ENCODE results near the gene RTBDN. TPM values are rescaled to one million over a fixed set of nuclear protein-coding genes. Genes with fewer than 3 reads are reported as not detected.

Gene RTBDN
- total and polyA plus RNA-seq, 7 experiments from 2014 or later, result not detected

DNA sequence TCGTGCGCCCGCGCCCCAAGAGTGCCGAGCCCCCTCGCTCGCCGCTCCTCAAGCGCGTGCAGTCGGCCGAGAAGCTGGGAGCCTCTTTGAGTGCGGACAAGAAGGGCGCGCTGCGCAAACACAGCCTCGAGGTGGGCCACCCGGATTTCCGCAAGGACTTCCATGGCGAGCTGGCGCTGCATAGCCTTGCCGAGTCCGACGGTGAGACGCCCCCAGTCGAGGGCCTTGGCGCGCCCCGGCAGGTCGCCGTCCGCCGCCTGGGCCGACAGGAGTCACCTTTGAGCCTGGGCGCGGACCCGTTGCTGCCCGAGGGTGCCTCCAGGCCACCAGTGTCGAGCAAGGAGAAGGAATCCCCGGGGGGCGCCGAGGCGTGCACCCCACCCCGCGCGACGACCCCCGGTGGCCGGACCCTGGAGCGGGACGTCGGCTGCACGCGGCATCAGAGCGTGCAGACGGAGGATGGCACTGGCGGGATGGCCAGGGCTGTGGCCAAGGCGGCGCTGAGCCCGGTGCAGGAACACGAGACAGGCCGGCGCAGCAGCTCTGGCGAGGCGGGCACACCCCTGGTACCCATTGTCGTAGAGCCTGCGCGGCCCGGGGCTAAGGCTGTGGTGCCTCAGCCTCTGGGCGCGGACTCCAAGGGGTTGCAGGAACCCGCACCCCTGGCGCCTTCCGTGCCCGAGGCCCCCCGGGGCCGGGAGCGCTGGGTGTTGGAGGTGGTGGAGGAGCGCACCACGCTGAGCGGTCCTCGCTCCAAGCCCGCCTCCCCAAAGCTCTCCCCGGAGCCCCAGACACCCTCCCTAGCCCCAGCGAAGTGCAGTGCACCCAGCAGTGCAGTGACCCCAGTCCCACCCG is 39.7 kb upstream of the RTBDN start:
- Mint-ChIP-seq H3K4me1 (peaks cover 0 to 15% (median 5%) of the 10 kb centered on the region in 7 donors), H3K36me3 (peaks cover 3 to 37% (median 21%) of the 10 kb centered on the region in 5 donors), H3K4me3 (no peak overlapping the region), H3K9me3 (peaks cover 0 to 3% (median 0%) of the 10 kb centered on the region in 11 donors), H3K27me3 (peaks cover 0 to under 1% (median 0%) of the 10 kb centered on the region in 5 donors), H3K27ac (no peak overlapping the region)
- H3K27ac ChIP-seq (ENCODE audit: low read depth, low read length), result no peak overlapping the region
- CTCF ChIA-PET, result no interaction called here
- intact Hi-C loops (cut with micrococcal nuclease), result no loop called here
- H3K36me3 ChIP-seq (ENCODE audit: control insufficient read depth in 2 of 3, insufficient read depth in 3 of 3, low read length in 3 of 3), result peaks cover 4 to 42% (median 6%) of the 10 kb centered on the region in 3 experiments
- POLR2A ChIA-PET, result interaction anchor here (1.1 to 1.6 kb wide), 3 partner anchors 8 to 17 kb away, joined by 3 to 6 read pairs (median 3); partner anchors contain the start of genes DNASE2 and GCDH
- DNase-seq (no peak), ATAC-seq (no peak)
- H3K4me1 ChIP-seq (ENCODE audit: control insufficient read depth in 2 of 2, insufficient read depth in 2 of 2, low read length in 2 of 2), result no peaks in the 10 kb centered on the region
- H3K9me3 ChIP-seq (ENCODE audit: control insufficient read depth in 2 of 3, low read length in 3 of 3), result no peaks in the 10 kb centered on the region
- no peaks in the 10 kb centered on the region for H3K27me3 ChIP-seq (ENCODE audit: control insufficient read depth in 2 of 2, insufficient read depth in 2 of 2, low read length in 2 of 2)
- H3K4me3 ChIP-seq (ENCODE audit: low read length), result no peak overlapping the region

DNA sequence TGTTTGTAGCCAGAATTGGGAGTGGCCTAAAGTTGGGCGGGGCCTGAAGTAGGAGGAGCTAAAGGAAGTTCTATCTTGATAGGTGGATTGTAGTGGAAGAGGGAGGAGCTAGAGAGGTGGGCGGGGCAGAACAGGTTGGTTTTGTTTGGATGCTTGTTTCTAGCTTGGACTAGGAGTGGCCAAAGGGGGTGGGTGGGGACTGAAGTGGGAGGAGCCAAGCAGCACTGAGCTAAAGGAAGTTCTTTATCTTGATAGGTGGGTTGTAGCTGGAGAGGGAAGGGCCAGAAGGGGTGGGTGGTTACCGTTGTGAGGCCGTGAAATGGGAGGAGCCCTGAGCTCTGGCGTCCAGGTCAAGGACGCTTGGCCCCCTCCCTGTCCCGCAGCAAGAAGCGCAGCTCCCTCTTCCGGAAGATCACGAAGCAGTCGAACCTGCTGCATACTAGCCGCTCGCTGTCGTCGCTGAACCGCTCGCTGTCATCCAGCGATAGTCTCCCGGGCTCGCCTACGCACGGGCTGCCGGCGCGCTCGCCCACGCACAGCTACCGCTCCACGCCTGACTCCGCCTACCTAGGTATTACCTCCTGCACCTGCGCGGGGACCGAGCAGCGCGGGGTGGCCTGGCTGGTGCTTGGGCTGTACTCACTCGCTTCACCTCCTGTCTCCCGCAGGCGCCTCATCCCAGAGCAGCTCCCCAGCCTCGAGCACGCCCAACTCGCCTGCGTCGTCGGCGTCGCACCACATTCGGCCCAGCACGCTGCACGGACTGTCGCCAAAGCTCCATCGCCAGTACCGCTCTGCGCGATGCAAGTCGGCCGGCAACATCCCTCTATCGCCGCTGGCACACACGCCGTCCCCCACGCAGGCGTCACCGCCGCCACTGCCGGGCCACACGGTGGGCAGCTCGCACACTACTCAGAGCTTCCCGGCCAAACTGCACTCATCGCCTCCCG is 38.8 kb upstream of the RTBDN start:
- Mint-ChIP-seq H3K9me3 (peaks cover 0 to 3% (median 0%) of the 10 kb centered on the region in 11 donors), H3K4me1 (peaks cover 0 to 9% (median 5%) of the 10 kb centered on the region in 7 donors), H3K4me3 (peak overlapping the region in 6 of 10 donors; percentile 35 to 70 (median 56)), H3K27ac (peak overlapping the region in 4 of 9 donors; percentile 28 to 71 (median 62)), H3K36me3 (peaks cover 3 to 31% (median 21%) of the 10 kb centered on the region in 5 donors), H3K27me3 (peaks cover 0 to 3% (median 0%) of the 10 kb centered on the region in 5 donors)
- Histone ChIP-seq H3K27me3 (ENCODE audit: control insufficient read depth in 2 of 2, insufficient read depth in 2 of 2, low read length in 2 of 2) (no peaks in the 10 kb centered on the region), H3K4me1 (ENCODE audit: control insufficient read depth in 2 of 2, insufficient read depth in 2 of 2, low read length in 2 of 2) (no peaks in the 10 kb centered on the region), H3K4me3 (ENCODE audit: low read length) (no peak overlapping the region), H3K27ac (ENCODE audit: low read depth, low read length) (no peak overlapping the region), H3K9me3 (ENCODE audit: control insufficient read depth in 2 of 3, low read length in 3 of 3) (no peaks in the 10 kb centered on the region), H3K36me3 (ENCODE audit: control insufficient read depth in 2 of 3, insufficient read depth in 3 of 3, low read length in 3 of 3) (peaks cover 3 to 36% (median 3%) of the 10 kb centered on the region in 3 experiments)
- POLR2A ChIA-PET, result interaction anchor here (0.7 to 1.6 kb wide), 6 partner anchors 9 to 233 kb away, joined by 3 to 6 read pairs (median 4); partner anchors contain the start of genes DNASE2, GCDH, JUNB and KLF1
- DNase-seq (peak in 8 of 9 donors; percentile 28 to 79 (median 52)), ATAC-seq (peak; percentile 81)
- CTCF ChIA-PET, result interaction anchor here (0.6 to 0.7 kb wide), 2 partner anchors 39 to 58 kb away, joined by 3 read pairs; partner anchors contain the start of gene RTBDN
- intact Hi-C loops (cut with micrococcal nuclease), result no loop called here

DNA sequence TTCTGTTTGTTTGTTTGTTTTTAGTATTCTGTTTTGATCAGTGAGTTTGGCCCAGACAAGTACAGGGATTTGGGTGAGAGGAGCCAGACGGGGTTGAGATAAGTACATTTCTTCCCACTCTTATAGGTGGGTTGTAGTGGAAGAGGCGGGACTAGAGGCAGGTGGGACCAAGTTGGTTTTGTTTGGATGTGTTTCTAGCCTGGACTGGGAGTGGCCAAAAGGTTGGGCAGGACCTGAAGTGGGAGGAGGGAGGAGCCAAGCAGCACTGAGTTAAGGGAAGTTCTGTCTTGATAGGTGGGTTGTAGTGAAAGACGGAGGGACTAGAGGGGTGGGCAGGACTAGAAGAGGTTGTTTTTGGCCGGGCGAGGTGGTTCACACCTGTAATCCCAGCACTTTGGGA is 37.9 kb upstream of the RTBDN start:
- Histone ChIP-seq H3K4me3 (ENCODE audit: low read length) (no peak overlapping the region), H3K4me1 (ENCODE audit: control insufficient read depth in 2 of 2, insufficient read depth in 2 of 2, low read length in 2 of 2) (peaks cover 0 to 4% of the 10 kb centered on the region in 2 donors), H3K36me3 (ENCODE audit: control insufficient read depth in 2 of 3, insufficient read depth in 3 of 3, low read length in 3 of 3) (peaks cover 0 to 29% (median 0%) of the 10 kb centered on the region in 3 experiments), H3K27me3 (ENCODE audit: control insufficient read depth in 2 of 2, insufficient read depth in 2 of 2, low read length in 2 of 2) (no peaks in the 10 kb centered on the region), H3K27ac (ENCODE audit: low read depth, low read length) (no peak overlapping the region), H3K9me3 (ENCODE audit: control insufficient read depth in 2 of 3, low read length in 3 of 3) (no peaks in the 10 kb centered on the region)
- peaks cover 0 to 3% (median 0%) of the 10 kb centered on the region in 5 donors for H3K27me3 Mint-ChIP-seq
- peaks cover 3 to 28% (median 17%) of the 10 kb centered on the region in 5 donors for H3K36me3 Mint-ChIP-seq
- intact Hi-C loops (cut with micrococcal nuclease), result no loop called here
- peak overlapping the region in 1 of 10 donors; percentile 21 for H3K4me3 Mint-ChIP-seq
- CTCF ChIA-PET, result interaction anchor here (0.7 kb wide), 1 partner anchor 38 kb away, joined by 3 read pairs; the partner anchor contains the start of gene RTBDN
- no peak for DNase-seq
- no peak for ATAC-seq
- H3K27ac Mint-ChIP-seq, result peak overlapping the region in 2 of 9 donors; percentile 65 to 79
- POLR2A ChIA-PET, result interaction anchor here (0.7 to 1.6 kb wide), 4 partner anchors 10 to 232 kb away, joined by 4 to 6 read pairs (median 4); partner anchors contain the start of genes DNASE2, JUNB and KLF1
- H3K9me3 Mint-ChIP-seq, result peaks cover 0 to 3% (median 0%) of the 10 kb centered on the region in 11 donors
- H3K4me1 Mint-ChIP-seq, result peaks cover under 1 to 12% (median 6%) of the 10 kb centered on the region in 7 donors

DNA sequence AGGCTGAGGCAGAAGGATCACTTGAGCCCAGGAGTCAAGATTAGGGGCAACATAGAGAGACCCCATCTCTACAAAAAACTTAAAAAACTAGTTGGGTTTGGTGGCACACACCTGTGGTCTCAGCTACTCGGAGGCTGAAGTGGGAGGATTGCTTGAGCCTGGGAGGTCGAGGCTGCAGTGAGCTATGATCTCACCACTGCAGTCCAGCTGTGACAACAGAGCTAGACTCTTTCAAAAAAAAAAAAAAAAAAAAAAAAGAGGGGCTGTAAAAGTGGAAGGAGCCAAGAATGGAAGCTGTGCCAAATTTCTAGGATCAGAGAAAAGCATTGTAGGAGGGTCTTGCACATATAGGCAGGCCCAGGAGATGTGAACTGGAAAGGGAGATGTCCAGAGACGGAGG is 37.3 kb upstream of the RTBDN start:
- DNase-seq (no peak), ATAC-seq (no peak)
- Histone ChIP-seq H3K4me1 (ENCODE audit: control insufficient read depth in 2 of 2, insufficient read depth in 2 of 2, low read length in 2 of 2) (peaks cover 0 to 4% of the 10 kb centered on the region in 2 donors), H3K4me3 (ENCODE audit: low read length) (no peak overlapping the region), H3K9me3 (ENCODE audit: control insufficient read depth in 2 of 3, low read length in 3 of 3) (no peaks in the 10 kb centered on the region), H3K27ac (ENCODE audit: low read depth, low read length) (no peak overlapping the region), H3K36me3 (ENCODE audit: control insufficient read depth in 2 of 3, insufficient read depth in 3 of 3, low read length in 3 of 3) (peaks cover 0 to 24% (median 0%) of the 10 kb centered on the region in 3 experiments), H3K27me3 (ENCODE audit: control insufficient read depth in 2 of 2, insufficient read depth in 2 of 2, low read length in 2 of 2) (no peaks in the 10 kb centered on the region)
- Mint-ChIP-seq H3K27ac (no peak overlapping the region), H3K36me3 (peaks cover 3 to 26% (median 17%) of the 10 kb centered on the region in 5 donors), H3K9me3 (peaks cover 0 to 3% (median 0%) of the 10 kb centered on the region in 11 donors), H3K4me1 (peaks cover 6 to 16% (median 12%) of the 10 kb centered on the region in 7 donors), H3K4me3 (no peak overlapping the region), H3K27me3 (peaks cover 0 to 3% (median 0%) of the 10 kb centered on the region in 5 donors)
- intact Hi-C loops (cut with micrococcal nuclease), result no loop called here
- ChIA-PET CTCF (no interaction called here), POLR2A (no interaction called here)

DNA sequence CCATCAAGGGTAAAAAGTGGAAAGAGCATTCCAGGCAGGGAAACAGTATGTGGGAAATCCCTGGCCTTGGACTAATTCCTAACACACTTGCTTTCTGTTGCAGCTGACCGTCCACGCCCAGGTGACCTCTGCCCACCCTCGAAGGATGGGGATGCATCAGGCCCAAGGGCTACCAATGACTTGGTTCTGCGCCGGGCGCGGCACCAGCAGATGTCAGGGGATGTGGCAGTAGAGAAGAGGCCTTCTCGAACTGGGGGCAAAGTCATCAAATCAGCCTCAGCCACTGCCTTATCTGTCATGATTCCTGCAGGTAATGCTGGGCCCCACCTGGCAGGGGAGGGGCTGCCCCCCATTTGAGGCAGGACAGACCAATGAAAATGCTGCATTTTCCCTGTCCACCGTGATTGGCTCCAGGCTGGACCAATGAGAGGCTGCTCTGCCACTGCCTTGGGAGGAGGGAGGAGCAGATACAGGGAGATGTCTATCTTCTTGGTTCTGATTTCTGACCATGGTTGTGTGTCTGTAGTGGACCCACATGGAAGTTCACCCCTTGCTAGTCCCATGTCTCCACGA is 34.2 kb upstream of the RTBDN start:
- DNase-seq, result no peak
- no peaks in the 10 kb centered on the region for H3K27me3 ChIP-seq (ENCODE audit: control insufficient read depth in 2 of 2, insufficient read depth in 2 of 2, low read length in 2 of 2)
- peaks cover 6 to 22% (median 14%) of the 10 kb centered on the region in 7 donors for H3K4me1 Mint-ChIP-seq
- H3K9me3 ChIP-seq (ENCODE audit: control insufficient read depth in 2 of 3, low read length in 3 of 3), result no peaks in the 10 kb centered on the region
- peaks cover 0 to 12% (median 11%) of the 10 kb centered on the region in 5 donors for H3K36me3 Mint-ChIP-seq
- peaks cover 0 to 3% (median 0%) of the 10 kb centered on the region in 11 donors for H3K9me3 Mint-ChIP-seq
- H3K4me3 Mint-ChIP-seq, result peak overlapping the region in 7 of 10 donors; percentile 20 to 86 (median 59)
- H3K27ac ChIP-seq (ENCODE audit: low read depth, low read length), result no peak overlapping the region
- intact Hi-C loops (cut with micrococcal nuclease), result no loop called here
- H3K27me3 Mint-ChIP-seq, result peaks cover 0 to 3% (median 0%) of the 10 kb centered on the region in 5 donors
- ChIA-PET CTCF (no interaction called here), POLR2A (no interaction called here)
- no peaks in the 10 kb centered on the region for H3K36me3 ChIP-seq (ENCODE audit: control insufficient read depth in 2 of 3, insufficient read depth in 3 of 3, low read length in 3 of 3)
- ATAC-seq, result no peak
- peak overlapping the region in 1 of 9 donors; percentile 61 for H3K27ac Mint-ChIP-seq
- no peak overlapping the region for H3K4me3 ChIP-seq (ENCODE audit: low read length)
- peaks cover 0 to 4% of the 10 kb centered on the region in 2 donors for H3K4me1 ChIP-seq (ENCODE audit: control insufficient read depth in 2 of 2, insufficient read depth in 2 of 2, low read length in 2 of 2)

Measured in naive thymus-derived CD4-positive, alpha-beta T cell (primary cell).